Parathyroid adenoma (tissue), 2 donors: ENCODE results near the gene IRF4.

Experiments used
- H2AFZ ChIP-seq: fragments of 300-600 bp; sonication (generic); one replicate; pipeline ENCODE4 v1.7.0; 2017; ENCODE audit warnings: antibody characterized with exemption, mild to moderate bottlenecking
- H3K27ac ChIP-seq: fragments of 300-600 bp; sonication (generic); one replicate; pipeline ENCODE4 v1.7.0; 2017
- H3K27me3 ChIP-seq: fragments of 300-600 bp; sonication (generic); one replicate; pipeline ENCODE4 v1.7.0; 2017; ENCODE audit warnings: low read length; ENCODE audit not compliant: control insufficient read depth, insufficient read depth
- H3K36me3 ChIP-seq: fragments of 300-600 bp; sonication (generic); one replicate; pipeline ENCODE4 v1.7.0; 2017; ENCODE audit warnings: low read length; ENCODE audit not compliant: control insufficient read depth, insufficient read depth
- H3K4me1 ChIP-seq: fragments of 300-600 bp; sonication (generic); one replicate; pipeline ENCODE4 v1.7.0; 2017; ENCODE audit warnings: control low read depth
- H3K4me2 ChIP-seq: fragments of 300-600 bp; sonication (generic); one replicate; pipeline ENCODE4 v1.7.0; 2017; ENCODE audit warnings: low read length
- H3K4me3 ChIP-seq: fragments of 300-600 bp; sonication (generic); one replicate; pipeline ENCODE4 v1.7.0; 2017; ENCODE audit warnings: low read depth, low read length
- H3K79me2 ChIP-seq: fragments of 300-600 bp; sonication (generic); one replicate; pipeline ENCODE4 v1.7.0; 2017; ENCODE audit warnings: control low read depth
- H3K9ac ChIP-seq: fragments of 300-600 bp; sonication (generic); one replicate; pipeline ENCODE4 v1.7.0; 2017; ENCODE audit warnings: mild to moderate bottlenecking
- H3K9me3 ChIP-seq: fragments of 300-600 bp; sonication (generic); one replicate; pipeline ENCODE4 v1.7.0; 2017; ENCODE audit warnings: low read length; ENCODE audit not compliant: control insufficient read depth
- CTCF ChIP-seq: fragments of 300-600 bp; sonication (generic); IDR thresholded peaks from one replicate; pipeline ENCODE4 v1.7.0; 2017; ENCODE audit warnings: antibody characterized with exemption, mild to moderate bottlenecking
- donor health status: primary hyperparathyroidism.

IRF4 gene

GRCh38 chr6:415087-415486 is 23.5 kb downstream of the IRF4 start:
- Histone ChIP-seq H3K4me2 (no peak overlapping the region), H3K9me3 (no peaks in the 10 kb centered on the region), H2AFZ (no peak overlapping the region), H3K9ac (no peak overlapping the region), H3K4me3 (no peak overlapping the region), H3K36me3 (no peaks in the 10 kb centered on the region), H3K27me3 (peaks cover 3% of the 10 kb centered on the region), H3K27ac (no peak overlapping the region), H3K79me2 (no peaks in the 10 kb centered on the region), H3K4me1 (no peaks in the 10 kb centered on the region)
- TF ChIP-seq CTCF: no peak

- H3K4me1 ChIP-seq: no peaks in the 10 kb centered on the region
- H3K27me3 ChIP-seq: no peaks in the 10 kb centered on the region
- H3K27ac ChIP-seq: no peak overlapping the region
- H3K9ac ChIP-seq: no peak overlapping the region
- TF ChIP-seq CTCF: no peak
- no peaks in the 10 kb centered on the region for H3K79me2 ChIP-seq
- no peaks in the 10 kb centered on the region for H3K9me3 ChIP-seq
- no peaks in the 10 kb centered on the region for H3K36me3 ChIP-seq
- H3K4me3 ChIP-seq: no peak overlapping the region
- H3K4me2 ChIP-seq: no peak overlapping the region
- H2AFZ ChIP-seq: no peak overlapping the region
These were observed 29.7 kb downstream of the IRF4 start for GRCh38 chr6:421211-421610.

- H3K4me1 ChIP-seq: no peaks in the 10 kb centered on the region
- no peaks in the 10 kb centered on the region for H3K27me3 ChIP-seq
- no peaks in the 10 kb centered on the region for H3K9me3 ChIP-seq
- TF ChIP-seq CTCF: no peak
- H3K4me2 ChIP-seq: no peak overlapping the region
- no peak overlapping the region for H3K9ac ChIP-seq
- H2AFZ ChIP-seq: no peak overlapping the region
- no peak overlapping the region for H3K27ac ChIP-seq
- no peak overlapping the region for H3K4me3 ChIP-seq
- no peaks in the 10 kb centered on the region for H3K36me3 ChIP-seq
- no peaks in the 10 kb centered on the region for H3K79me2 ChIP-seq
These were observed 31.0 kb downstream of the IRF4 start for GRCh38 chr6:422433-423054.

GRCh38 chr6:423055-423798 is 31.7 kb downstream of the IRF4 start:
- H3K9me3 ChIP-seq: no peaks in the 10 kb centered on the region
- no peak overlapping the region for H3K27ac ChIP-seq

More at GRCh38 chr6:423055-423798, 31.7 kb downstream of the IRF4 start:
- Histone ChIP-seq H3K4me3 (no peak overlapping the region), H2AFZ (no peak overlapping the region), H3K4me2 (no peak overlapping the region), H3K27me3 (no peaks in the 10 kb centered on the region), H3K79me2 (no peaks in the 10 kb centered on the region), H3K36me3 (no peaks in the 10 kb centered on the region), H3K4me1 (no peaks in the 10 kb centered on the region), H3K9ac (no peak overlapping the region)
- no peak for TF ChIP-seq CTCF
